HG03066 (cell line): ENCODE results near the gene NFKBIB.
"Not testable (repeated sequence)": the region's sequence is repeated elsewhere in the genome, so short reads cannot be mapped to it uniquely, and the experiment has no call there.

Experiments
- ATAC-seq: cut with Tn5 transposase; IDR thresholded peaks from one replicate; pipeline ENCODE4 v1.9.1; 2021; ENCODE audit warnings: low read depth; ENCODE audit not compliant: unreplicated experiment

NFKBIB gene

GRCh38 chr19:38922482-38922881 lies 22.7 kb downstream of the NFKBIB start:
- ATAC-seq: no peak

GRCh38 chr19:38924388-38924787 lies 24.6 kb downstream of the NFKBIB start:
- ATAC-seq: no peak

- no peak for ATAC-seq
These were observed 28.7 kb downstream of the NFKBIB start for GRCh38 chr19:38928391-38929001.

- ATAC-seq: peak; percentile 37
These were observed 30.4 kb downstream of the NFKBIB start, which contains the start of gene SARS2 for GRCh38 chr19:38929929-38930775. SARS2 (minus strand) TSS chr19:38930763; CDS start chr19:38930736, 27 bp downstream.

GRCh38 chr19:38930776-38931520 lies 31.2 kb downstream of the NFKBIB start, which contains the start of gene MRPS12:
MRPS12 (plus strand) TSS chr19:38930944; CDS start chr19:38931295, 351 bp downstream.
- peak; percentile 94 for ATAC-seq

GRCh38 chr19:38931521-38931793 lies 31.7 kb downstream of the NFKBIB start:
- no peak for ATAC-seq

GRCh38 chr19:38932425-38933179 lies 32.8 kb downstream of the NFKBIB start:
- no peak for ATAC-seq

- no peak for ATAC-seq
These were observed 33.8 kb downstream of the NFKBIB start for GRCh38 chr19:38933544-38933943.

- ATAC-seq: no peak
These were observed 40.2 kb downstream of the NFKBIB start for GRCh38 chr19:38939957-38940356.

GRCh38 chr19:38941466-38941865 lies 41.7 kb downstream of the NFKBIB start:
- not testable (repeated sequence) for ATAC-seq

- no peak for ATAC-seq
These were observed 42.2 kb downstream of the NFKBIB start for GRCh38 chr19:38941979-38942378.

GRCh38 chr19:38942471-38943181 lies 42.9 kb downstream of the NFKBIB start:
- ATAC-seq: no peak

- no peak for ATAC-seq
These were observed 45.3 kb downstream of the NFKBIB start for GRCh38 chr19:38944981-38945506.

GRCh38 chr19:38945562-38946228 lies 45.9 kb downstream of the NFKBIB start:
- ATAC-seq: no peak

GRCh38 chr19:38946229-38947010 lies 46.7 kb downstream of the NFKBIB start:
- ATAC-seq: no peak

GRCh38 chr19:38949580-38950367 lies 50.0 kb downstream of the NFKBIB start:
- no peak for ATAC-seq

GRCh38 chr19:38951187-38951586 lies 51.4 kb downstream of the NFKBIB start:
- no peak for ATAC-seq
